ENCODE results near the gene CD302.
"Not testable (repeated sequence)": the region's sequence is repeated elsewhere in the genome, so short reads cannot be mapped to it uniquely, and the experiment has no call there.

The CD302 gene, protein sequence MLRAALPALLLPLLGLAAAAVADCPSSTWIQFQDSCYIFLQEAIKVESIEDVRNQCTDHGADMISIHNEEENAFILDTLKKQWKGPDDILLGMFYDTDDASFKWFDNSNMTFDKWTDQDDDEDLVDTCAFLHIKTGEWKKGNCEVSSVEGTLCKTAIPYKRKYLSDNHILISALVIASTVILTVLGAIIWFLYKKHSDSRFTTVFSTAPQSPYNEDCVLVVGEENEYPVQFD

DNA sequence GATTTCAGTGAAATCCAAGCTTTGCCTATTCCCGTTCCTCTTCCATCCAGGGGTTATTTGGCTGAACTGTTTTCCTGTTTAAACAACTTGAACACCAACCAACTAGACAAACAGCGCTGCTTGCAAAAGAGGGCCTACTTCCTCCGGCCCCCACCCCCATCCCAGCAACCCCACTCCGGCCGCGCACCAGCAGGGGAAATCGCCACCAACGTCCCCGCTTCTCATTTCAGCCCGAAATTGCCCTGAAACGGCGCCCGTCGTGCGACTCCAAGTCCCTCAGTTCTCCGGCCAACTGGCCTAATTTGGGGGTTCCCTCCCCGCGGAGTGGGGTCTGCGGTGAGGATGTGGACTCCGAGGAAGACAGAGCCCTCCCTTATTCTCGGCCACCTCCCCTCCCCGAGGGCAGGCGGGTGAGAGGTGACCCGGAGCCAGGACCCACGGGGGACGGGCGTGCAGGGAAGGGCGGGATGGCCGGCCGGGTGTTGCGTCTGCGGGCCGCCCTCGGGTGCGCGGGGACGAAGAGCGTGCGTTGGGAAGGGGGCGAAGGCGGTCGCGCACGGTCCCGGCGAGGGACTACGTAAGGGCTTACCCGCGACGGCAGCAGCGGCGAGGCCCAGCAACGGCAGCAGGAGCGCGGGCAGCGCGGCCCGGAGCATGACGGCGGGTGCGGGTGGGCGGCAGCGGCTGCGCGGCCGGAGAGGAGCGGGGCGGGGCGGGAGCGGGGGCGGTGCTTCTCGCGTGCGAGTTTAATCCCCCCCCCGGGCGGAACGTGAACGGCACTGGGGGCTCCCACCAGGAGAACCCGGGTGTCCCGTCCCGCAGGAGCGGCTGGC, at the start of gene CD302:
Gene CD302, minus strand, starts transcription at position 666 of the 833 bp plus-strand sequence. Its CDS starts 10 bp downstream, at position 656.
- DNase-seq (ENCODE audit: low spot score) = peak; percentile 74

- DNase-seq (ENCODE audit: low spot score) = no peak
Measured at GRCh38 chr2:159846564-159846963, 48.6 kb upstream of the CD302 start.

DNA sequence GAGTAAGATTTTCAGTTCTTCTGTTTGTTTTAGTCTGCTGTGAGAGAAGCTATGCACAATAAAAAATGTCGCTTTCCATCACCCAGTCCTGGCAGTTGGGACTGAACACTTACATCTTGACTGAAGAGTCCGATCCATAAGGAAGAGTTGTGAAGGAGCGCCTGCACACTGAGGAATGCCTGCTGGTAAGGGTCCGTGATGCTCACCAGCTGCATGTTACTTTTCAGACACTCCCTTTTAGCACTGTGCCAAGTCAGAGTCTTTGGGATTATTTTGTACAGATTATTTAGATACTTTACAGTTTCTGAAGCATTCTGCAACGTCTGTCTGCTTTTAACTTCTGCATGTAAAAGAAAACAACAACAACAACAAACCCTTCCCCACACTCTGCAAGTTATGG, 42.6 kb upstream of the CD302 start:
- no peak for DNase-seq (ENCODE audit: low spot score)

DNA sequence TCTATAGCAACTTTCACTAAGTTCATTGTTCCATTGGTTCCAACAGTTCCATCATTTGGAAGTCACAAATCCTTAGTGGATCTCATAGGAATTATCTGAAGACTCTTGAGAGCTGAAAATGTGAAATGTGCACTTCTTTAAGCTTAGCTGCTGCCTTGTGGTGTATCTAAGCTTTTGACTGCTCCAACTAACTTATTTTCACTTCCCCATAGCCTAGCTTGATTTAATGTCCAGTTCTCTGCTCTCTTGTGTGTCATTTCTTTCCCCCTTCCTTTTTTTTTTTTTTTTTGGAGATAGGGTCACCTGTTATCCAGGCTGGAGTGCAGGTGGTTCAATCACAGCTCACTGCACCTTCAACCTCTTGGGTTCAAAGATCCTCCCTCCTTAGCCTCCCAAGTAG, 34.9 kb upstream of the CD302 start:
- DNase-seq (ENCODE audit: low spot score) = no peak

DNA sequence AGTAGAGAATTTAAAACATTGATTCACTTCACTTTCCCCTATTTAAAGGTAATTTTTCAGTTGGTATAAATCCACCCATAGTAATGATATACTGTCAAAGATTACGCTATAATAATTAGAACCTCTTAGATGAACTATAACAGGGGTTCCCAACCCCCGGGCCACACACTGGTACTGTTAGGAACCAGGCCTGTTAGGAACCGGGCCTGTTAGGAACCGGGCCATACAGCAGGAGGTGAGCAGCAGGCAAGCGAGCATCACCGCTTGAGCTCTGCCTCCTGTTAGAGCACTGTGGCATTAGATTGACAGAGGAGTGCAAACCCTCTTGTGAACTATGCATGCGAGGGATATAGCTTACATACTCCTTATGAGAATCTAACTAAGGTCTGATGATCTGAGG, 34.0 kb upstream of the CD302 start:
- no peak for DNase-seq (ENCODE audit: low spot score)

DNA sequence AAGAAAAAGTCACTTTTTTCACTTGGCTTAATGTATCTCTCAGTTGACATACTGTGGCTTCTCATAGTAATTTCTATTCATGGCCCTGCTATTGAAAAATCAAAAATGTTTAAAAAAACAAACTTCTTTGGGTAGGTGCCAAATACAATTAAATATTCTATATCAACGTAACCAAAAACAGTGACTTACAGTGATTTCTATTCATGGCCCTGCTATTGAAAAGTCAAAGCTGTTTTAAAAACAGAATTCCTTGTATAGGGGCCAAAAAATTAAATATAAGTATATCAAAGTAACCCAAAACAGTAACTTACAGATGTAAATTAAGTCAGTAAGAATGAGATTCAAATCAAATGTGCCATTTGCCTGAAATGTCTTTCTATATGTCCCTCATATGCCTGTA, 31.4 kb upstream of the CD302 start:
- DNase-seq (ENCODE audit: low spot score) = no peak

- no peak for DNase-seq (ENCODE audit: low spot score)
Measured at GRCh38 chr2:159828738-159829137, 30.7 kb upstream of the CD302 start.

DNA sequence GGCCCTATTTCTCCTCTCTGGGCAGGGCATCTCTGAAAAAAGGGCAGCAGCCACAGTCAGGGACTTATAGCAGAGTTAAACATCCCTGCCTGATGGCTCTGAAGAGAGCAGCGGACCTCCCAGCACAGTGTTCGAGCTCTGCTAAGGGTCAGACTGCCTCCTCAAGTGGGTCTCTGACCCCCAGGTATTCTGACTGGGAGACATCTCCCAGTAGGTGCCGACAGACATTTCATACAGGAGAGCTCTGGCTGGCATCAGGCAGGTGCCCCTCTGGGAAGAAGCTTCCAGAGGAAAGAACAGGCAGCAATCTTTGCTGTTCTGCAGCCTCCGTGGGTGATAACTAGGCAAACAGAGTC, 24.4 kb upstream of the CD302 start:
- DNase-seq (ENCODE audit: low spot score) = not testable (repeated sequence)

DNA sequence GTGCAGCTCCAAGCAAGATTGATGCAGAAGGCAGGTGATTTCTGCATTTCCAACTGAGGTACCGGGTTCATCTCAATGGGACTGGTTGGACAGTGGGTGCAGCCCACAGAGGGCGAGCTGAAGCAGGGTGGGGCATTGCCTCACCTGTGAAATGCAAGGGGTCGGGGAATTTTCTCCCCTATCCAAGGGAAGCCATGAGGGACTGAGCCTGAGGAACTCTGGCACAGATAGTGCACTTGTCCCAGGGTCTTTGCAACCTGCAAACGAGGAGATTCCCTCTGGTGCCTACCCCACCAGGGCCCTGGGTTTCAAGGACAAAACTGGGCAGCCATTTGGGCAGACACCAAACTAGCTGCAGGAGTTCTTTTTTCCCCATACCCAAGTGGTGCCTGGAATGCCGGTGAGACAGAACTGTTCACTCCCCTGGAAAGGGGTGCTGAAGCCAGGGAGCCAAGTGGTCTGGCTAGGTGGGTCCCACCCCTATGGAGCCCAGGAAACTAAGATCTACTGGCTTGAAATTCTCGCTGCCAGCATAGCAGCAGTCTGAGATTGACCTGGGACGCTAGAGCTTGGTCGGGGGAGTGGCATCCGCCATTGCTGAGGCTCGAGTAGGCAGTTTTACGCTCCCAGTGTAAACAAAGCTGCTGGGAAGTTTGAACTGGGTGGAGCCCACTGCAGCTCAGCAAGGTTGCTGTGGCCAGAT, 23.9 kb upstream of the CD302 start:
- DNase-seq (ENCODE audit: low spot score) = not testable (repeated sequence)

DNA sequence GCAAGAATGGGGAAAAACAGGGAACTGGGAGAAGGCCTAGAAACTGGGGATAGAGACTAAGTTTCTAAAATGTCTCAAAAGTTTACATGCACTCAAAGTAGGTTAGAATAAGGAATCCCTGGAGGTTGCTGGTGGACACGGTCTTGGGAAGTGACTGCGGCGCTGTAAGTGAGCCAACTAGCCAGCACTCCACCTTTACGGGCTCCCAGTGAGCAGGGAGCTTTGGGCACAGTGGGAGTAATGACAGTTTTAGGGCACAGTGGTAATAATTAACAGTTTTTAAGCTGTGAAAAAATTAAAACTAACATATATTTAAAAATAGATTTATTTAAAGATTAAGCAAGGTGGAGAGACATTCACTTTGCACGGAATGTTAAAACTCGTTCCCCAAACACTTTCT, 20.9 kb upstream of the CD302 start:
- DNase-seq (ENCODE audit: low spot score) = no peak

DNA sequence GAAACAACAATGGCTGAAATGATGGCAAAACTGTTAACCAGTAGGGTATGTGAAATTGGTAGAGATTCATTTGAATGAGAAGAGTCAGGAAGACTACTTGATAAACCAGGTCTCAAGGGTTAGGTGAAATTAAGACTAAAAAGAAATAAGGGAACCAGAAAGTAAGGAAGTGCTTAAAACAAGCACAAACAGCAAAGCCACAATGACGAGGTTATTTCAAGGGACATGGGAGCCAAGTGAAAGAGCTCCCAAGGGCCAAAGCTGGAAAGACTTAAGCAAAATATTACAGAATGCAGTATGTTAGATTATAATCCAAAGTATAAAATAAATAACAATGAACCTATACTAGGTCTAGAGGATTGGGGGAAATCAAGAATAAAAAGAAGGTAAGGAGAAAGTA, 19.3 kb upstream of the CD302 start:
- DNase-seq (ENCODE audit: low spot score) = no peak

DNA sequence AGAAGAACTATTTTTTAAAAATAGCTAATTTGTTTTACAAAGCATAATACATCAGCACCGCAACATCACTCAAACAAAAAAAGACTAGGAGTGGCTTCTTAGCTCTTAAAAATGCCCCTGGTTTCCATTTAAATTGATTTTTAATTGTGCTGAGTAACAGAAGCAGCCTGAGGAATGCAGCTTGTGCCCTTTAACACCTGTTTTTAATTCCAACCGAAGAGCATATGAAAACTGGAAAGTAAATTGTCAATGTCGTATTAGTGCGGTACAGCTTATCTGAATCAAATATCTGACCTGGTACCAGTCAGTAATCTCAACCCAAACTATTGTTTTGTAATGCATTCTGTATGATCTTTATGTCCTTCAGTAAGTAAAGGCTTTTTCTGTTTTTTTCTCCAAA, 13.2 kb upstream of the CD302 start:
- no peak for DNase-seq (ENCODE audit: low spot score)

DNA sequence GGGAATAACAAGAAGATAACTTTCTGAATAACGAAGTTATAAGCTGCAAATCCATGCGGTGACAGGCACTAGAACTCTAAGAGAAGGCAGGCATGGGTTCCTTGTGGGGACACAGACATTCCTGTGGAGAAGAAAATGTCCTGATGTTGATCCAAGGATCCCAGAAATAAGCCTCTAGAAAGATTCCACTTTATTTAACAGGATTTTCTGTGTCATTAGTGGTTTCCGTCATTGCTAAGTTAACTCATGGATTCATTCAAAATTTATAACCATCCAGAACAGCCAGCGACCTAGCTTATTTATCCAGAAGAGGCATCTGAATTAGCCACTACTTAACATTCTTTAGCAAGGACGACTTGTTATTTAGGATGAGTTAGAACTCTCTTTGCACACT, 10.0 kb upstream of the CD302 start:
- DNase-seq (ENCODE audit: low spot score) = no peak

- DNase-seq (ENCODE audit: low spot score) = peak; percentile 71
Measured at GRCh38 chr2:159807183-159808031, 9.4 kb upstream of the CD302 start.

DNA sequence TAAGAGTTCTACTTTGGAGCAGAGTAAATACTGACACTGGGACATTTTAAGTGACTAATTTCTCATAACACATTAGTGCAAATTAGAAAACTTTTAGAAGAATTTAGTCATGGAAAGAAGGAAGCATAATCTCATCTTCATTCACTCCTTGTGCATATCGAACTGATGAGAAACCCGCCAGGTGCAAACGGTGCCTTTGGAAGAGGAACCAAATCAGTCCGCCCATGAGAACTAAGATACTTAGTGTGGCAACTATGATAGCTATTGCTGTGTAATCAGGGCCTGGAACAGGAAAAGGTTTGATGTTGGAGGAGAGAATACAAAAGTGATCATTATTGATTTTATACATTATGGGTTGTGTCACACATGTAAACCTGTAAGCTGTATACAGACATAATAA, 6.9 kb upstream of the CD302 start:
- no peak for DNase-seq (ENCODE audit: low spot score)

- DNase-seq (ENCODE audit: low spot score) = no peak
Measured at GRCh38 chr2:159803235-159803962, 5.4 kb upstream of the CD302 start.

DNA sequence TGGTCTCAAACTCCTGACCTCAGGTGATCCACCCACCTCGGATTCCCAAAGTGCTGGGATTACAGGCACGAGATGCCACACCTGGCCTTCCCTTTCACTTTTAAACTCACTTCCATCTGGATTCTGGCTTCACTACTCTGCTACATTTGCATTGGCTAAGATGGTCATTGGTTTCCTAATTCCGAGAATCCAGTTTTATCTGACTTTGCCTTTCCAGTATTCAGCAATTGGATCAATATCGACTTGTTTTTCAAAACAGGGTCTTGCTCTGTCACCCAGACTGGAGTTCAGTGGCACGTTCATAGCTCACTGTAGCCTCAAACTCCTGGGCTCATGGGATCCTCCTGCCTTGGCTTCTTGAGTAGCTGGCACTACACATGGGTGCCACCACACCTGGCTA, 4.7 kb upstream of the CD302 start:
- DNase-seq (ENCODE audit: low spot score) = no peak

DNA sequence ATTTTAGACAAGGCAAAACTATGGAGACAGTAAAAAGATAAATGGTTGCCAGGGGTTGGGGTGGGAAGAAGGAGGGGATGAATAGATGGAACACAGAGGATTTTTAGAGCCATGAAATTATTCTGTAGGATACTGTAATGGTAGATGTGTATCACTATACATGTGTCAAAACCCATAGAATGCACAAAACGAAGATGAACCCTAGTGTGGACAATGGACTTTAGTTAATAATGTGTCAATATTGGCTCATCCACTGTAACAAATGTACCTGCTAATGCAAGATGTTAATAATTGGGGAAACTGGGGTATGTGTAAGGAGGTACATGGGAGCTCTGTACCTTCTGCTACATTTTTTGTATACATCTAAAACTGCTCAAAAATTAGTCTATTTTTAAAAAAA, 1.8 kb upstream of the CD302 start:
- DNase-seq (ENCODE audit: low spot score) = no peak

- DNase-seq (ENCODE audit: low spot score) = no peak
Measured at GRCh38 chr2:159798376-159798725, 343 bp upstream of the CD302 start.

DNA sequence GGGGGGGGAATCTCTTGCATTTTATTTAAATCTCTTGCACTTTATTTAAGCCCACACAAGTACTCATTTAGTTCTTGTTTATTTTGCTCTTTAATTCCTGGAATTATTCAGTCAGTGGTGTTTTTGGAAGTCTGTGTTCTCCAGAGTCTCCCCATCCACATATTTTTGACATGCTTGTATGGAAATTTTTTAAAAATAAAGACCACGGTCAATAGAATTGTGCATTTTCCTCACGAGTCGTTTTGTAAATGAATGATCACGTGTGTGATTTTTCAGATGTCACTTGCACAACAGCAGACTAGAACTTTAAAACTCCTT, 824 bp downstream of the CD302 start:
- DNase-seq (ENCODE audit: low spot score) = no peak

GRCh38 chr2:159795841-159796690, 1.9 kb downstream of the CD302 start:
- no peak for DNase-seq (ENCODE audit: low spot score)

All from AG08395 (cell line).